NB4 (cell line): ENCODE results near the gene CNEP1R1.

Source experiments
- DNase-seq: peaks from one replicate; pipeline ENCODE4 v3.0.0; 2010; ENCODE audit warnings: low read depth
- H3K4me3 ChIP-seq: one replicate; pipeline ENCODE4 v1.5.1; 2011; ENCODE audit warnings: mild to moderate bottlenecking, low read depth, low read length, moderate library complexity
- CTCF ChIP-seq: IDR thresholded peaks from one replicate; pipeline ENCODE4 v1.5.1; 2012; ENCODE audit warnings: low read depth, low read length
- MAX ChIP-seq: IDR thresholded peaks from 2 replicates; pipeline ENCODE4 v1.6.1; 2011; ENCODE audit warnings: low read depth, low read length
- MYC ChIP-seq: IDR thresholded peaks from 2 replicates; pipeline ENCODE4 v1.6.1; 2011; ENCODE audit warnings: low read depth, low read length
- POLR2A ChIP-seq: IDR thresholded peaks from 2 replicates; pipeline ENCODE4 v1.6.1; 2011; ENCODE audit warnings: mild to moderate bottlenecking; ENCODE audit not compliant: insufficient read length; ENCODE audit errors: extremely low read depth

CNEP1R1 gene

GRCh38 chr16:50058091-50058771, 33.2 kb downstream of the CNEP1R1 start:
- TF ChIP-seq POLR2A (no peak), MAX (no peak), CTCF (no peak), MYC (no peak)
- no peak overlapping the region for H3K4me3 ChIP-seq
- no peak for DNase-seq

- TF ChIP-seq MAX (no peak), POLR2A (no peak), CTCF (no peak), MYC (no peak)
Measured at GRCh38 chr16:50059111-50059510, 34.1 kb downstream of the CNEP1R1 start.

GRCh38 chr16:50059669-50060068, 34.6 kb downstream of the CNEP1R1 start:
- no peak for DNase-seq
- H3K4me3 ChIP-seq = no peak overlapping the region
- TF ChIP-seq MAX = no peak
- no peak for TF ChIP-seq POLR2A
- no peak for TF ChIP-seq MYC
- TF ChIP-seq CTCF = no peak

More at GRCh38 chr16:50059111-50059510, 34.1 kb downstream of the CNEP1R1 start:
- no peak overlapping the region for H3K4me3 ChIP-seq
- no peak for DNase-seq

GRCh38 chr16:50061326-50061725, 36.3 kb downstream of the CNEP1R1 start:
- TF ChIP-seq CTCF (no peak), POLR2A (no peak), MAX (no peak), MYC (no peak)
- no peak overlapping the region for H3K4me3 ChIP-seq
- DNase-seq = no peak

GRCh38 chr16:50065241-50065623, 40.2 kb downstream of the CNEP1R1 start:
- no peak for DNase-seq
- no peak for TF ChIP-seq MAX
- TF ChIP-seq MYC = no peak
- no peak for TF ChIP-seq CTCF
- no peak for TF ChIP-seq POLR2A
- peak overlapping the region; percentile 35 for H3K4me3 ChIP-seq
